HL-60 (cell line): ENCODE measurements around the gene TMTC2.

Experiments
- CTCF ChIP-seq: IDR thresholded peaks from one replicate; pipeline ENCODE4 v1.5.1; 2011; ENCODE audit warnings: low read length, control low read depth, inconsistent platforms; ENCODE audit not compliant: insufficient read depth
- POLR2AphosphoS5 ChIP-seq: IDR thresholded peaks from 2 replicates; pipeline ENCODE4 v1.6.1; 2012; ENCODE audit warnings: low read depth

GRCh38 chr12:82749015-82749414 is 62.3 kb downstream of the TMTC2 start:
- TF ChIP-seq CTCF (no peak), POLR2AphosphoS5 (no peak)
